ENCODE data around the gene MAP9. TPM values are rescaled to one million over a fixed set of nuclear protein-coding genes. Genes with fewer than 3 reads are reported as not detected.

The MAP9 gene
- total RNA-seq, 1 donor from 2014 or later: 21.0 TPM

- TF ChIP-seq EZH2 (IDR thresholded peaks at IDR 0.05; ENCODE audit: insufficient read depth, low read length): no peak
- TF ChIP-seq, protein P1, sequence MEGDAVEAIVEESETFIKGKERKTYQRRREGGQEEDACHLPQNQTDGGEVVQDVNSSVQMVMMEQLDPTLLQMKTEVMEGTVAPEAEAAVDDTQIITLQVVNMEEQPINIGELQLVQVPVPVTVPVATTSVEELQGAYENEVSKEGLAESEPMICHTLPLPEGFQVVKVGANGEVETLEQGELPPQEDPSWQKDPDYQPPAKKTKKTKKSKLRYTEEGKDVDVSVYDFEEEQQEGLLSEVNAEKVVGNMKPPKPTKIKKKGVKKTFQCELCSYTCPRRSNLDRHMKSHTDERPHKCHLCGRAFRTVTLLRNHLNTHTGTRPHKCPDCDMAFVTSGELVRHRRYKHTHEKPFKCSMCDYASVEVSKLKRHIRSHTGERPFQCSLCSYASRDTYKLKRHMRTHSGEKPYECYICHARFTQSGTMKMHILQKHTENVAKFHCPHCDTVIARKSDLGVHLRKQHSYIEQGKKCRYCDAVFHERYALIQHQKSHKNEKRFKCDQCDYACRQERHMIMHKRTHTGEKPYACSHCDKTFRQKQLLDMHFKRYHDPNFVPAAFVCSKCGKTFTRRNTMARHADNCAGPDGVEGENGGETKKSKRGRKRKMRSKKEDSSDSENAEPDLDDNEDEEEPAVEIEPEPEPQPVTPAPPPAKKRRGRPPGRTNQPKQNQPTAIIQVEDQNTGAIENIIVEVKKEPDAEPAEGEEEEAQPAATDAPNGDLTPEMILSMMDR (IDR thresholded peaks at IDR 0.05; ENCODE audit: insufficient read depth, low read depth, low read length): peak; percentile 41
- peaks cover 11% of the 10 kb centered on the region for H3K79me2 ChIP-seq (ENCODE audit: insufficient read depth, low read length)
- no peak overlapping the region for H3K27ac Mint-ChIP-seq (ENCODE audit: unreplicated experiment)
- H3K4me3 Mint-ChIP-seq (ENCODE audit: unreplicated experiment): no peak overlapping the region
- no peak overlapping the region for H3K4me3 ChIP-seq (ENCODE audit: insufficient read depth, low read depth, low read length)
- DNase-seq (ENCODE audit: low read depth) (peak; percentile 5), FAIRE-seq (no peak)
- no peak overlapping the region for H3K4me2 ChIP-seq (ENCODE audit: low read length)
- no peaks in the 10 kb centered on the region for H3K27me3 ChIP-seq (ENCODE audit: insufficient read depth, low read length)
- no peak overlapping the region for H2AFZ ChIP-seq (ENCODE audit: low read depth, low read length)
- H3K4me1 Mint-ChIP-seq (ENCODE audit: low read depth, unreplicated experiment): no peaks in the 10 kb centered on the region
- H3K4me1 ChIP-seq (ENCODE audit: insufficient read depth, low read length): no peaks in the 10 kb centered on the region
- no peaks in the 10 kb centered on the region for H4K20me1 ChIP-seq (ENCODE audit: insufficient read depth, low read length)
- no peaks in the 10 kb centered on the region for H3K36me3 Mint-ChIP-seq (ENCODE audit: low read depth, unreplicated experiment)
- H3K27me3 Mint-ChIP-seq (ENCODE audit: low read depth, unreplicated experiment): no peaks in the 10 kb centered on the region
- peaks cover 5% of the 10 kb centered on the region for H3K36me3 ChIP-seq (ENCODE audit: insufficient read depth, low read length)
- H3K9me3 ChIP-seq (ENCODE audit: insufficient read depth, low read depth, low read length): no peaks in the 10 kb centered on the region
- H3K9me3 Mint-ChIP-seq (ENCODE audit: unreplicated experiment): no peaks in the 10 kb centered on the region
- H3K27ac ChIP-seq (ENCODE audit: low read depth, low read length): no peak overlapping the region
- no peak overlapping the region for H3K9ac ChIP-seq (ENCODE audit: low read length)
Observed at GRCh38 chr4:155371432-155372043, 5.2 kb downstream of the MAP9 start.

- Histone ChIP-seq H3K9ac (ENCODE audit: low read length) (no peak overlapping the region), H3K36me3 (ENCODE audit: insufficient read depth, low read length) (peaks cover 5% of the 10 kb centered on the region), H3K4me3 (ENCODE audit: insufficient read depth, low read depth, low read length) (no peak overlapping the region), H3K79me2 (ENCODE audit: insufficient read depth, low read length) (no peaks in the 10 kb centered on the region), H3K27me3 (ENCODE audit: insufficient read depth, low read length) (no peaks in the 10 kb centered on the region), H3K4me1 (ENCODE audit: insufficient read depth, low read length) (no peaks in the 10 kb centered on the region), H2AFZ (ENCODE audit: low read depth, low read length) (no peak overlapping the region), H4K20me1 (ENCODE audit: insufficient read depth, low read length) (no peaks in the 10 kb centered on the region), H3K9me3 (ENCODE audit: insufficient read depth, low read depth, low read length) (no peaks in the 10 kb centered on the region), H3K27ac (ENCODE audit: low read depth, low read length) (no peak overlapping the region), H3K4me2 (ENCODE audit: low read length) (no peak overlapping the region)
- H3K4me1 Mint-ChIP-seq (ENCODE audit: low read depth, unreplicated experiment): no peaks in the 10 kb centered on the region
- H3K4me3 Mint-ChIP-seq (ENCODE audit: unreplicated experiment): no peak overlapping the region
- H3K36me3 Mint-ChIP-seq (ENCODE audit: low read depth, unreplicated experiment): no peaks in the 10 kb centered on the region
- FAIRE-seq (no peak), DNase-seq (ENCODE audit: low read depth) (no peak)
- no peak overlapping the region for H3K27ac Mint-ChIP-seq (ENCODE audit: unreplicated experiment)
- H3K27me3 Mint-ChIP-seq (ENCODE audit: low read depth, unreplicated experiment): no peaks in the 10 kb centered on the region
- no peak for TF ChIP-seq EZH2 (IDR thresholded peaks at IDR 0.05; ENCODE audit: insufficient read depth, low read length)
- TF ChIP-seq, protein P1 (IDR thresholded peaks at IDR 0.05; ENCODE audit: insufficient read depth, low read depth, low read length): no peak
- no peaks in the 10 kb centered on the region for H3K9me3 Mint-ChIP-seq (ENCODE audit: unreplicated experiment)
Observed at GRCh38 chr4:155367608-155368007, 9.2 kb downstream of the MAP9 start.

DNA sequence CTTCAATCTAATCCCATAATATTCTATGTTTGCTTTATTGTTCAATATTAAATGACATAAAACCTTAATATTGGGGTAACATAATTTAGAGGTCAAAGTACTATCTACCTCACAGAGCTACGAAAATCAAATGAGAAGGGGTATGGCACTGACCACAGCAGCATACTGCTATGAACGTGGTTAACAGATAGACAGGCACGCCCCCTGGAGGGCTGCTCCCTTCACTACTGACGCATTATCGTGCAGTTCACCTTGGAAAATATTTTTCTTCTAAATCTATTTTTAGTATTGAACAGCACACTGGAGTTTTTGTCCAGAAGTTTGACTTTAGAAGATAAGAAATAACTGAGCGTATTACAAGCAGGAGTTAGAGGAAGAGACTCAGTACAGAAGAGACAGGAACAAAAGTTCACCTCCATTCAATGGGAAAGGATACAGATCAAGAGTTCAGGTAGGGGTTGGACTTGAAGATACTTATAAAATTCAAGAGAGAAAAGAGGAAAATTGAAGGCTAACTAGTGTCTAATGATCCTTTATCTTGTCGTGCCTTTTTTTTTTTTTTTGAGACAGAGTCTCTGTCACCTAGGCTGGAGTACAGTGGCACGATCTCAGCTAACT lies 22.7 kb downstream of the MAP9 start:
- Histone ChIP-seq H3K27me3 (ENCODE audit: insufficient read depth, low read length) (no peaks in the 10 kb centered on the region), H3K4me1 (ENCODE audit: insufficient read depth, low read length) (no peaks in the 10 kb centered on the region), H3K79me2 (ENCODE audit: insufficient read depth, low read length) (no peaks in the 10 kb centered on the region), H3K9ac (ENCODE audit: low read length) (no peak overlapping the region), H3K4me3 (ENCODE audit: insufficient read depth, low read depth, low read length) (no peak overlapping the region), H3K9me3 (ENCODE audit: insufficient read depth, low read depth, low read length) (no peaks in the 10 kb centered on the region), H3K4me2 (ENCODE audit: low read length) (no peak overlapping the region), H3K36me3 (ENCODE audit: insufficient read depth, low read length) (peaks cover 4% of the 10 kb centered on the region), H2AFZ (ENCODE audit: low read depth, low read length) (no peak overlapping the region), H4K20me1 (ENCODE audit: insufficient read depth, low read length) (no peaks in the 10 kb centered on the region), H3K27ac (ENCODE audit: low read depth, low read length) (no peak overlapping the region)
- Mint-ChIP-seq H3K27ac (ENCODE audit: unreplicated experiment) (no peak overlapping the region), H3K4me1 (ENCODE audit: low read depth, unreplicated experiment) (peaks cover 5% of the 10 kb centered on the region), H3K9me3 (ENCODE audit: unreplicated experiment) (no peaks in the 10 kb centered on the region), H3K36me3 (ENCODE audit: low read depth, unreplicated experiment) (no peaks in the 10 kb centered on the region), H3K27me3 (ENCODE audit: low read depth, unreplicated experiment) (no peaks in the 10 kb centered on the region), H3K4me3 (ENCODE audit: unreplicated experiment) (no peak overlapping the region)
- DNase-seq (ENCODE audit: low read depth): peak; percentile 29
- no peak for TF ChIP-seq EZH2 (IDR thresholded peaks at IDR 0.05; ENCODE audit: insufficient read depth, low read length)
- TF ChIP-seq, protein P1 (IDR thresholded peaks at IDR 0.05; ENCODE audit: insufficient read depth, low read depth, low read length): peak; percentile 91
- peak; percentile 23 for FAIRE-seq

Data from astrocyte (in vitro differentiated cells and primary cell).